HepG2 (cell line): ENCODE measurements around the gene MNAT1. TPM values are rescaled to one million over a fixed set of nuclear protein-coding genes. Genes with fewer than 3 reads are reported as not detected.
A peak's percentile ranks its signal among the peaks of the same experiment; 100 is the strongest.

Source experiments
- ELK4 ChIP-seq: sonication (generic); formaldehyde crosslinking; IDR thresholded peaks from 2 replicates; pipeline ENCODE4 v1.9.0; 2021; ENCODE audit warnings: missing genetic modification reagents, borderline replicate concordance
- FOXP1 ChIP-seq, 2 experiments: fragments of 450-650 bp in 1 of 2; IDR thresholded peaks; 2 replicates each; pipeline ENCODE4 v1.6.1; 2017 to 2018; ENCODE audit warnings: antibody characterized with exemption in 1 of 2
- FUBP1 ChIP-seq: sonication (generic); formaldehyde crosslinking; IDR thresholded peaks from 2 replicates; pipeline ENCODE4 v1.5.1; 2020; ENCODE audit warnings: missing genetic modification reagents, mild to moderate bottlenecking, borderline replicate concordance
- NR2F2 ChIP-seq: IDR thresholded peaks from 2 replicates; pipeline ENCODE4 v1.6.1; 2012; ENCODE audit warnings: low read depth, inconsistent platforms, borderline replicate concordance
- SAFB2 ChIP-seq: sonication (generic); formaldehyde crosslinking; IDR thresholded peaks from 2 replicates; pipeline ENCODE4 v1.5.1; 2020; ENCODE audit warnings: missing genetic modification reagents, low read depth, mild to moderate bottlenecking, borderline replicate concordance
- USF2 ChIP-seq, 2 experiments: sonication (generic) in 1 of 2; formaldehyde crosslinking in 1 of 2; IDR thresholded peaks; 2 replicates each; pipeline versions ENCODE4 v1.5.1 to v1.6.1; 2011 to 2020; ENCODE audit warnings: borderline replicate concordance in 1 of 2, low read depth in 1 of 2, low read length in 1 of 2, mild to moderate bottlenecking in 1 of 2, missing genetic modification reagents in 1 of 2, moderate library complexity in 1 of 2
- ZBTB10 ChIP-seq: sonication (generic); formaldehyde crosslinking; IDR thresholded peaks from 2 replicates; pipeline ENCODE4 v1.4.0; 2020; ENCODE audit warnings: missing genetic modification reagents, borderline replicate concordance
- ZBTB46 ChIP-seq: sonication (generic); formaldehyde crosslinking; IDR thresholded peaks from 2 replicates; pipeline ENCODE4 v1.4.0; 2020; ENCODE audit warnings: mild to moderate bottlenecking, missing genetic modification reagents, borderline replicate concordance
- ZFAT ChIP-seq: sonication (generic); formaldehyde crosslinking; conservative IDR thresholded peaks from 2 replicates; pipeline ENCODE4 v1.8.1; 2023; ENCODE audit warnings: missing genetic modification reagents, inconsistent platforms
- ZFP36 ChIP-seq: fragments of 150-350 bp; IDR thresholded peaks from 2 replicates; pipeline ENCODE4 v1.6.1; 2018; ENCODE audit warnings: borderline replicate concordance, low read length, low read depth; ENCODE audit not compliant: partially characterized antibody
- ZNF557 ChIP-seq: sonication (generic); formaldehyde crosslinking; IDR thresholded peaks from 2 replicates; pipeline ENCODE4 v1.4.0; 2020; ENCODE audit warnings: missing genetic modification reagents
- ZNF704 ChIP-seq: sonication (generic); formaldehyde crosslinking; IDR thresholded peaks from 2 replicates; pipeline ENCODE4 v1.8.1; 2023; ENCODE audit warnings: mild to moderate bottlenecking, inconsistent platforms, moderate library complexity, missing genetic modification reagents, borderline replicate concordance
- ZNF75D ChIP-seq: sonication (generic); formaldehyde crosslinking; IDR thresholded peaks from 2 replicates; pipeline ENCODE4 v1.8.1; 2023; ENCODE audit warnings: missing genetic modification reagents, mild to moderate bottlenecking, borderline replicate concordance
- ZSCAN22 ChIP-seq: sonication (generic); formaldehyde crosslinking; IDR thresholded peaks from 2 replicates; pipeline ENCODE4 v1.4.0; 2020; ENCODE audit warnings: mild to moderate bottlenecking, missing genetic modification reagents
- polyA plus RNA-seq, 8 experiments: library from polyadenylated mRNA; depleted of rRNA in 3 of 8; stranded (reverse) in 7 of 8; unstranded in 1 of 8; fragments of >200 nt; fragmentation: Illumina TruSeq in 4 of 8; extraction: Trizol in 4 of 8; gene quantifications; 2 replicates each; pipeline versions ENCODE4 v1.2.1 to v1.2.3, GENCODE V29; 2011 to 2016; ENCODE audit warnings: low read depth in 4 of 8, missing spikeins in 1 of 8, mixed read lengths in 1 of 8; ENCODE audit not compliant: insufficient read depth in 1 of 8
- total RNA-seq, 5 experiments: library from RNA; depleted of rRNA; stranded (reverse); fragments of >200 nt; fragmentation: Illumina TruSeq; extraction: Trizol; gene quantifications; 2 replicates each; pipeline ENCODE4 v1.2.3, GENCODE V29; 2016; ENCODE audit warnings: low read depth in 1 of 5

The MNAT1 gene
- total and polyA plus RNA-seq, 2 of the 13 experiments (the other 11 are each of a cell fraction or from before 2014, with no cell fraction given), result 49.2 to 94.8 TPM

- TF ChIP-seq ZBTB46, result no peak
- no peak for TF ChIP-seq ZSCAN22 (CRISPR knock-in tag)
- TF ChIP-seq FOXP1 (IDR thresholded peaks at IDR 0.05), result no peak
- TF ChIP-seq FOXP1 (CRISPR knock-in tag; IDR thresholded peaks at IDR 0.05), result 0 out of 2 replicates have a peak, but pooled peaks have one; percentile 14
- TF ChIP-seq ELK4 (CRISPR knock-in tag), result no peak
- no peak for TF ChIP-seq FUBP1
- no peak for TF ChIP-seq USF2 (IDR thresholded peaks at IDR 0.05; ENCODE audit: low read depth, low read length)
- peak; percentile 52; the same call in 1 of the 2 replicates for TF ChIP-seq USF2 (CRISPR knock-in tag; IDR thresholded peaks at IDR 0.05; ENCODE audit: borderline replicate concordance)
- no peak for TF ChIP-seq ZFP36
- TF ChIP-seq SAFB2 (CRISPR knock-in tag), result no peak
- TF ChIP-seq ZNF75D, result no peak
- TF ChIP-seq ZFAT (CRISPR knock-in tag), result no peak
- TF ChIP-seq ZNF557 (CRISPR knock-in tag), result no peak
- TF ChIP-seq ZBTB10 (CRISPR knock-in tag), result no peak
- TF ChIP-seq NR2F2, result peak; percentile 79
- no peak for TF ChIP-seq ZNF704
Measured at GRCh38 chr14:60691383-60692113, 43.0 kb upstream of the MNAT1 start (continued).
